Transverse colon (tissue), 3 donors: ENCODE measurements around the gene SOCS1.

Source experiments
- CTCF ChIP-seq, 5 experiments: fragments of 200-600 bp in 3 of 5; fragments of 450-650 bp in 2 of 5; sonication (generic) in 3 of 5; IDR thresholded peaks; 1 replicate in 2 of 5; 2 replicates in 3 of 5; pipeline ENCODE4 v1.5.1; 2016 to 2017; ENCODE audit warnings: antibody characterized with exemption in 5 of 5, inconsistent platforms in 3 of 5, mild to moderate bottlenecking in 2 of 5, moderate library complexity in 1 of 5
- POLR2A ChIP-seq: fragments of 450-650 bp; IDR thresholded peaks from one replicate; pipeline ENCODE4 v1.6.1; 2016; ENCODE audit warnings: antibody characterized with exemption, mild to moderate bottlenecking, moderate library complexity

- no peak for TF ChIP-seq POLR2A
- no peak for TF ChIP-seq CTCF (IDR thresholded peaks at IDR 0.05)
Measured at GRCh38 chr16:11289202-11289601, 33.2 kb upstream of the SOCS1 start.
